Colonic mucosa (tissue), 4 donors: ENCODE data around the gene BCOR. TPM values are rescaled to one million over a fixed set of nuclear protein-coding genes. Genes with fewer than 3 reads are reported as not detected.

Experiments
- DNase-seq: peaks from one replicate; pipeline ENCODE4 v3.0.0-alpha.2; 2020
- H3K27ac ChIP-seq: fragments of 200-600 bp; one replicate; pipeline ENCODE4 v1.8.0; 2021
- H3K27me3 ChIP-seq: fragments of 200-600 bp; one replicate; pipeline ENCODE4 v1.8.0; 2021
- H3K36me3 ChIP-seq: fragments of 200-600 bp; one replicate; pipeline ENCODE4 v1.8.0; 2021
- H3K4me1 ChIP-seq: fragments of 200-600 bp; one replicate; pipeline ENCODE4 v1.8.0; 2021; ENCODE audit warnings: mild to moderate bottlenecking
- H3K4me3 ChIP-seq: fragments of 200-600 bp; one replicate; pipeline ENCODE4 v1.8.0; 2021
- H3K9ac ChIP-seq, 2 donors: one replicate each; pipeline ENCODE4 v1.7.0; 2013; ENCODE audit warnings: control low read depth in 2 of 2, low read depth in 2 of 2, low read length in 2 of 2
- H3K9me3 ChIP-seq: fragments of 200-600 bp; one replicate; pipeline ENCODE4 v1.8.0; 2021
- intact Hi-C: fragments of 100-400 bp; cut with DNase I; formaldehyde crosslinking; loops from one replicate; pipeline ENCODE4 v1.14.1; 2022
- total RNA-seq, 2 donors: library from RNA; stranded (reverse); fragmentation: NEBNext Ultra II Directional in 1 of 2; extraction: Animal tissue kit (Norgen Biotek cat#: 25700) in 1 of 2; gene quantifications; one replicate each; pipeline ENCODE4 v1.2.1, GENCODE V29; 2021
- TF ChIP-seq, protein P1 (sequence below): fragments of 200-600 bp; IDR thresholded peaks from one replicate; pipeline ENCODE4 v1.8.0; 2022; ENCODE audit warnings: antibody characterized with exemption, mild to moderate bottlenecking
- donor health status: healthy.
- donor health status: DM: no; HTN: no; CAD: no.
- donor health status: DM: no; HTN: no; CAD: no.

Gene BCOR
- total RNA-seq, 2 donors from 2014 or later: 18.3 to 21.3 TPM

GRCh38 chrX:40013266-40014195 is 84.2 kb downstream of the BCOR start:
- H3K4me1 ChIP-seq: no peaks in the 10 kb centered on the region
- DNase-seq: peak; percentile 90
- no peaks in the 10 kb centered on the region for H3K9me3 ChIP-seq
- TF ChIP-seq, protein P1, sequence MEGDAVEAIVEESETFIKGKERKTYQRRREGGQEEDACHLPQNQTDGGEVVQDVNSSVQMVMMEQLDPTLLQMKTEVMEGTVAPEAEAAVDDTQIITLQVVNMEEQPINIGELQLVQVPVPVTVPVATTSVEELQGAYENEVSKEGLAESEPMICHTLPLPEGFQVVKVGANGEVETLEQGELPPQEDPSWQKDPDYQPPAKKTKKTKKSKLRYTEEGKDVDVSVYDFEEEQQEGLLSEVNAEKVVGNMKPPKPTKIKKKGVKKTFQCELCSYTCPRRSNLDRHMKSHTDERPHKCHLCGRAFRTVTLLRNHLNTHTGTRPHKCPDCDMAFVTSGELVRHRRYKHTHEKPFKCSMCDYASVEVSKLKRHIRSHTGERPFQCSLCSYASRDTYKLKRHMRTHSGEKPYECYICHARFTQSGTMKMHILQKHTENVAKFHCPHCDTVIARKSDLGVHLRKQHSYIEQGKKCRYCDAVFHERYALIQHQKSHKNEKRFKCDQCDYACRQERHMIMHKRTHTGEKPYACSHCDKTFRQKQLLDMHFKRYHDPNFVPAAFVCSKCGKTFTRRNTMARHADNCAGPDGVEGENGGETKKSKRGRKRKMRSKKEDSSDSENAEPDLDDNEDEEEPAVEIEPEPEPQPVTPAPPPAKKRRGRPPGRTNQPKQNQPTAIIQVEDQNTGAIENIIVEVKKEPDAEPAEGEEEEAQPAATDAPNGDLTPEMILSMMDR: no peak
- H3K9ac ChIP-seq: peak overlapping the region; percentile 57 to 79
- H3K27me3 ChIP-seq: peaks cover 23% of the 10 kb centered on the region
- H3K36me3 ChIP-seq: no peaks in the 10 kb centered on the region
- peak overlapping the region; percentile 43 for H3K4me3 ChIP-seq
- intact Hi-C loops: loop anchor here (10.0 kb wide), 2 partner anchors 81 to 161 kb away; partner anchors contain the start of gene BCOR
- H3K27ac ChIP-seq: peak overlapping the region; percentile 95

DNA sequence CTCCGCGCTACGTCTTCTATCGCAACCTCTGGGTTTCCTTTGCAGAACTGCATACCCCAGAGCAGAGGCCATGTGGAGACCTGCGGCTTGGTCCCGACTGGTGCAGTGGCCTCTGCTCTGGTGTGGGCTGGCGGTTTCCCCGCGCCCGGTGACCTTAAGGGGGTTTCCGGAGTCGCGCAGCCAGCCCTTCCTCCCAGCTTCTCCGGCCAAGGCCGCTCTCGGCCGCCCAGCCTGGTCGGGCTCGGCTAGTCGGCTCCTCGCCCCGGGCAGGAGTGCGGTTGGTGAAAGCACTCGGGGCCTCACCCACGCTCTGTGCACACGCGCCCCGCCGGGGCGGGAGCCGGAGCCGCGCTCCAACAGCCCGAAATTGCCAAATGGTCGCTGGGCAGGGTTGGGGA is 84.9 kb downstream of the BCOR start:
- DNase-seq: no peak
- Histone ChIP-seq H3K27ac (peak overlapping the region; percentile 95), H3K9ac (peak overlapping the region; percentile 57 to 79), H3K4me1 (no peaks in the 10 kb centered on the region), H3K9me3 (no peaks in the 10 kb centered on the region), H3K27me3 (peaks cover 30% of the 10 kb centered on the region), H3K4me3 (peak overlapping the region; percentile 8), H3K36me3 (no peaks in the 10 kb centered on the region)
- TF ChIP-seq, protein P1: no peak
- intact Hi-C loops: loop anchor here (10.0 kb wide), 2 partner anchors 82 to 162 kb away; partner anchors contain the start of gene BCOR

DNA sequence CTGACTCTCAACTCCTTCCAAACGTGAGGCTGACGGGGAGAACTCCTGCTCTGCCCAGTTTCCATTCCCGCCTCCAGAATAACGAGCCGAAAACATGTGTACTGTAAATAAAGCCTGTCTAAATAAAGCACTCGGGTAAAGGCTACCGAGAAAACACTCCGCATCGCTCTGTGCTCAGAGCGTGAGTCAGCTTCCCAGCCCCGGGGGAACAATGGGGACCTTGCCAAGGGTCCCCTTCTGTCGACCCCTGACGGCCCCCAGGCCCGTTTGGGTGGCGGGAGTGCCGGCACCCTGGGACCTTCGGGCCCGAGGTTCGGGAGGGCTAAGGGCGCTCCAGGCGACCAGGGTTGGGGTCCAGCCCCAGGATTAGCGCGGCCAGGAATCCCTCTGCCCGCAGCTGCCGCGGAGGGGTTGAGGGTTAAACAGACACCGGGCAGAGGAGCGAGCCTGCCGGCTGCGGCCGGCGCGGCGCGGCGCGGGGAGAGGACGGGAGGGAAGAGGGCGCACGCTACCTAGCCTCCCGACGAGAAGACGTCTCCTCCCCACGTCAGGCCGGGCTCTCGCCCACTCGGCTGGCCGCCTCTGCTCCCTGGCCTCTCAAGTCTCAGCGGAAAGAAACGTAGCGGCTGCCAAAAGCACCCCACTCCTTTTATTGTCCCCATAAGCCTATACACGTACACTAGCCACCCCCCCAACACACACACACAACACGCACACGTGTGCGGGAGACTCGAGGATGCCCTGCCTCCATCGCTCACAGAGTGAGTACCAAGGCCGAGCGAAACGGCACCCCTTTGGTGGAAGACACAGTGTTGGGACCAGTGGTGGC is 85.5 kb downstream of the BCOR start:
- intact Hi-C loops: loop anchor here (10.0 kb wide), 2 partner anchors 83 to 163 kb away; partner anchors contain the start of gene BCOR
- Histone ChIP-seq H3K4me1 (no peaks in the 10 kb centered on the region), H3K4me3 (peak overlapping the region; percentile 8), H3K27me3 (peaks cover 36% of the 10 kb centered on the region), H3K27ac (peak overlapping the region; percentile 95), H3K36me3 (no peaks in the 10 kb centered on the region), H3K9me3 (no peaks in the 10 kb centered on the region), H3K9ac (peak overlapping the region; percentile 57 to 79)
- DNase-seq: peak; percentile 47
- TF ChIP-seq, protein P1: no peak

DNA sequence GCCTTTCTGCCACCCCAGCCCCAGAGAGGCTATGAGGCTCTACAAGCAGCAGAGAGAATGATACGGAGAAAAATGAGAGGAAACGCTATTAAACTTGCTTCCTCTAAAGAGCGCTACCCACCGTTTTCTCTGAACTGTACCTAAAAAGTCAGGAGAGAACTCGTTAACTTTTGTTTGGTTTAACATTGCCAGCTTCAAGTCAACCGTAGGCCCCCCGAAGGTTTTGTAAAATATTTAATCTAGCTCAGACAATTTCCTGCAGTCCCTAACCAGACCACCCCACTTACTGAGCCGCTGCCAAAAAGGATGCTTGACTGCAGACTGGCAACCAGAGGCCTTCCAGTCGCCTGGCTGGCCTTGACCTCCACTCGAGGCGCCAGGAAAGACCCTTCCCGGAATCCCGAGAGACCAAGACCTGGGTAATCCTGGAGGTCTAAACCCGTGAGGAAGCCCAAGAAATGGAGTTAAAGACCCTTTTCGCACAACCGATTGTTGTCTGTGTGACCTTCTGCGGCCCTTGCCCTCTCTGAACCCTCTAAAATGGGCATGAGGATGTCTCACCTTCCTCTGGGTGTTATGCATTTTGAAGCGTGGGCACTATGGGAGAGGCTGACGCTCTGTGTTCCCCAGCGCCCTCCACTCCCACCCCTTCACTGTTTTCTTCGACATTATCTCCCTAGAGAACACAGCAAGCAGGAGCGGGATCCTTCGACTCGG is 86.3 kb downstream of the BCOR start:
- TF ChIP-seq, protein P1: no peak
- H3K27me3 ChIP-seq: peaks cover 42% of the 10 kb centered on the region
- intact Hi-C loops: loop anchor here (10.0 kb wide), 2 partner anchors 83 to 163 kb away; partner anchors contain the start of gene BCOR
- DNase-seq: no peak
- H3K4me3 ChIP-seq: peak overlapping the region; percentile 8
- peak overlapping the region in 1 of 2 donors; percentile 57 for H3K9ac ChIP-seq
- no peaks in the 10 kb centered on the region for H3K36me3 ChIP-seq
- H3K4me1 ChIP-seq: no peaks in the 10 kb centered on the region
- no peak overlapping the region for H3K27ac ChIP-seq
- H3K9me3 ChIP-seq: no peaks in the 10 kb centered on the region
